Measurements from ENCODE around the gene XPC. TPM values are rescaled to one million over a fixed set of nuclear protein-coding genes. Genes with fewer than 3 reads are reported as not detected.

The XPC gene
- total and polyA plus RNA-seq, 2 experiments from 2014 or later, result 27.3 to 29.5 TPM

DNA sequence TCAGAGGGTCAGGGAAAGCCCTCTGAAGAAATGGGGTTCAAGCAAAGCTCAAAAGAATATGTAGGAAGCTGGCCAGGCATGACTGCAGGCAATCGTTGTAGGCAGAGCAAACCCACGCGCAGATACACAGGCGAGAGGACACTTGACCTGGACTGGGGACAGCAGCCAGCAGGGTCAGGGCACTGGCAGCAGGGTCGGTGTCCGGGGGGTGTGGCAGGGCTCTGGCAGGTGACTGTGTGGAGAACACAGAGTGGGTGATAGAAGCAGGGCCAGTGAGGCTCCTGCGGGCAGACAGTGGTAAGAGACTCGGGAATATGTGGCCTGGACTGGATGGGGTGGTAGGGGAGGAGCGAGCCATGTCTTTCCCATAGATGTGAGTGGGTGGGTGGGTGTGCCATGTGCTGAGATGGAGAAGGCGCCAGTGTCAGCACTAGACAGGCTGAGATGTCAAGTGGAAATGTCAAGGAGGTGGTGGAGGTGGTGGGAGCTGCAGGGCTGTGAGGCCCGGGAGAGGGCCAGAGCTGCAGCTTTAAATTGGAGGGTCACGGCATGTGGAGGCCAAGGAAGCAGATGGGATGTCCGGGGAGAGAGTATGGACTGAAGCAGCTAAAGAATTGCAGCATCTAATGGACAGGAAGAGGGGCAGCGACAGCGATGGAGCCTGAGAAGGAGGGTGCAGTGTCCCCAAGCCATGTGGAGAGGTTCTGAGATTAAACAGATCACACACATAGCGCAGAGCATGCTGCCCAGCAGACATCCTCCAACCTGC, 40.1 kb downstream of the XPC start:
- H3K79me2 ChIP-seq, result no peaks in the 10 kb centered on the region
- no peak overlapping the region for H3K4me2 ChIP-seq
- no peak overlapping the region for H3K4me3 ChIP-seq
- H3K9me3 ChIP-seq (ENCODE audit: low read depth), result no peaks in the 10 kb centered on the region
- H3K27me3 ChIP-seq, result no peaks in the 10 kb centered on the region
- TF ChIP-seq, protein P1, sequence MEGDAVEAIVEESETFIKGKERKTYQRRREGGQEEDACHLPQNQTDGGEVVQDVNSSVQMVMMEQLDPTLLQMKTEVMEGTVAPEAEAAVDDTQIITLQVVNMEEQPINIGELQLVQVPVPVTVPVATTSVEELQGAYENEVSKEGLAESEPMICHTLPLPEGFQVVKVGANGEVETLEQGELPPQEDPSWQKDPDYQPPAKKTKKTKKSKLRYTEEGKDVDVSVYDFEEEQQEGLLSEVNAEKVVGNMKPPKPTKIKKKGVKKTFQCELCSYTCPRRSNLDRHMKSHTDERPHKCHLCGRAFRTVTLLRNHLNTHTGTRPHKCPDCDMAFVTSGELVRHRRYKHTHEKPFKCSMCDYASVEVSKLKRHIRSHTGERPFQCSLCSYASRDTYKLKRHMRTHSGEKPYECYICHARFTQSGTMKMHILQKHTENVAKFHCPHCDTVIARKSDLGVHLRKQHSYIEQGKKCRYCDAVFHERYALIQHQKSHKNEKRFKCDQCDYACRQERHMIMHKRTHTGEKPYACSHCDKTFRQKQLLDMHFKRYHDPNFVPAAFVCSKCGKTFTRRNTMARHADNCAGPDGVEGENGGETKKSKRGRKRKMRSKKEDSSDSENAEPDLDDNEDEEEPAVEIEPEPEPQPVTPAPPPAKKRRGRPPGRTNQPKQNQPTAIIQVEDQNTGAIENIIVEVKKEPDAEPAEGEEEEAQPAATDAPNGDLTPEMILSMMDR (IDR thresholded peaks at IDR 0.05; ENCODE audit: poor library complexity), result no peak
- TF ChIP-seq EZH2 (IDR thresholded peaks at IDR 0.05; ENCODE audit: borderline replicate concordance) (no peak), EZH2phosphoT487 (IDR thresholded peaks at IDR 0.05; ENCODE audit: low read depth, severe bottlenecking, unreplicated experiment) (no peak)
- H4K20me1 ChIP-seq (ENCODE audit: insufficient read depth, poor library complexity, severe bottlenecking), result no peaks in the 10 kb centered on the region
- H3K27ac ChIP-seq, result no peak overlapping the region
- H3K9me2 ChIP-seq (replicated peaks; ENCODE audit: insufficient read depth), result no peaks in the 10 kb centered on the region
- peaks cover 3% of the 10 kb centered on the region for H3K4me1 ChIP-seq (ENCODE audit: insufficient read depth)
- 96% methylated on average over 16 of the region's 16 CpGs for WGBS (ENCODE audit: low lambda C conversion rate, missing lambda C conversion rate)
- no peaks in the 10 kb centered on the region for H3K36me3 ChIP-seq (replicated peaks; ENCODE audit: insufficient read depth, low read depth)
- H2AFZ ChIP-seq, result no peak overlapping the region
- no peak for DNase-seq (ENCODE audit: low spot score)

DNA sequence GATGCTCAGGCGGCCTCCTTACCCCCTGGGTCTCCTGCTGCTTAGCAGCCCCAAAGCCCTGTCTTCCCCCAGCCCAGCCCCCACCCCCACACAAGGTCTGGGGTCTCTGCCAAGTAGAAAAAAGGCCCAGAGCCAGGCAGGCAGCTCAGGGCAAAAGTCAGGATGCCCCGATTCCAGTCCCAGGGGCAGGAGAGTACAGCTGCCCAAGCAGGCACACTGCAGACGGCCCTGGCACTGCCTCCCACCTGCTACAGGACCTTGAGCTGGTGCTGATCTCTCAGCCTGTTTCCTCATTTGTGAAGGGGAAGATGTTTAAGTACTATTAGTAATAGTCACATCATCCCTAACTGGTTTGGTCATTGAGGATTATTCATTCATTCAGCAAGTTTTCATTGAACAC, 41.0 kb downstream of the XPC start:
- Histone ChIP-seq H3K9me3 (ENCODE audit: low read depth) (no peaks in the 10 kb centered on the region), H3K9me2 (replicated peaks; ENCODE audit: insufficient read depth) (no peaks in the 10 kb centered on the region), H2AFZ (no peak overlapping the region), H3K4me1 (ENCODE audit: insufficient read depth) (no peaks in the 10 kb centered on the region), H3K27me3 (no peaks in the 10 kb centered on the region), H4K20me1 (ENCODE audit: insufficient read depth, poor library complexity, severe bottlenecking) (no peaks in the 10 kb centered on the region), H3K4me3 (no peak overlapping the region), H3K79me2 (no peaks in the 10 kb centered on the region), H3K4me2 (no peak overlapping the region), H3K36me3 (replicated peaks; ENCODE audit: insufficient read depth, low read depth) (no peaks in the 10 kb centered on the region), H3K27ac (no peak overlapping the region)
- DNase-seq (ENCODE audit: low spot score), result no peak
- WGBS (ENCODE audit: low lambda C conversion rate, missing lambda C conversion rate), result 96% methylated on average over 3 of the region's 3 CpGs
- TF ChIP-seq, protein P1 (IDR thresholded peaks at IDR 0.05; ENCODE audit: poor library complexity), result no peak
- TF ChIP-seq EZH2phosphoT487 (IDR thresholded peaks at IDR 0.05; ENCODE audit: low read depth, severe bottlenecking, unreplicated experiment) (no peak), EZH2 (IDR thresholded peaks at IDR 0.05; ENCODE audit: borderline replicate concordance) (no peak)

DNA sequence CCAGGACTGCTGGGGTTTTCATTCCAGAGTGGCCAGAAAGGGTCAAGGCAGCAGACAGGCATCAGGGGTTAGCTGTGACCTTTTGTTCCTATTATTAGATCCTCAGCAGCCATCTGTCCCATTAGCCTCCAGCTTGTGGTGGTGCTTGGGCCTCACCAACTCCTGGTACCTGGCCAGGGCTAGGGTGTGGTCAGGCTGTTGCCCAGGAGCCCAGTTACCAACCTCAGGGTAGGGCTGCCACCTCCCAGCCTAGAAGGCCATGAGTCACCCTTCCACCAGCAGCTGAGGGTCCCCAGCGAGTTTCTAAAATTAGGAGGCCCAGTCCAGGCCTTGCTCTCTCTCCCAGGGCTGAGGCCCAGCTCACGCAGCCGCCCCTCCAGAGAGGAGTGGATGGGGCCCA, 41.4 kb downstream of the XPC start:
- no peak overlapping the region for H2AFZ ChIP-seq
- no peaks in the 10 kb centered on the region for H3K36me3 ChIP-seq (replicated peaks; ENCODE audit: insufficient read depth, low read depth)
- no peak overlapping the region for H3K27ac ChIP-seq
- no peak overlapping the region for H3K4me3 ChIP-seq
- H3K9me3 ChIP-seq (ENCODE audit: low read depth), result no peaks in the 10 kb centered on the region
- H3K27me3 ChIP-seq, result no peaks in the 10 kb centered on the region
- 87% methylated on average over 3 of the region's 3 CpGs for WGBS (ENCODE audit: low lambda C conversion rate, missing lambda C conversion rate)
- no peaks in the 10 kb centered on the region for H3K9me2 ChIP-seq (replicated peaks; ENCODE audit: insufficient read depth)
- H3K79me2 ChIP-seq, result no peaks in the 10 kb centered on the region
- no peaks in the 10 kb centered on the region for H4K20me1 ChIP-seq (ENCODE audit: insufficient read depth, poor library complexity, severe bottlenecking)
- H3K4me1 ChIP-seq (ENCODE audit: insufficient read depth), result no peaks in the 10 kb centered on the region
- no peak overlapping the region for H3K4me2 ChIP-seq
- TF ChIP-seq EZH2phosphoT487 (IDR thresholded peaks at IDR 0.05; ENCODE audit: low read depth, severe bottlenecking, unreplicated experiment) (no peak), EZH2 (IDR thresholded peaks at IDR 0.05; ENCODE audit: borderline replicate concordance) (no peak)
- TF ChIP-seq, protein P1 (IDR thresholded peaks at IDR 0.05; ENCODE audit: poor library complexity), result no peak
- DNase-seq (ENCODE audit: low spot score), result no peak

All from hepatocyte (in vitro differentiated cells).